GM13976 (cell line): ENCODE data around the gene SRP68.
"Not testable (repeated sequence)": the region's sequence is repeated elsewhere in the genome, so short reads cannot be mapped to it uniquely, and the experiment has no call there.

Source experiments
- DNase-seq: peaks from one replicate; pipeline ENCODE4 v3.0.0; 2012; ENCODE audit warnings: low spot score
- CTCF ChIP-seq: IDR thresholded peaks from 2 replicates; pipeline ENCODE4 v1.5.1; 2012; ENCODE audit warnings: borderline replicate concordance, mild to moderate bottlenecking; ENCODE audit not compliant: insufficient read depth; ENCODE audit errors: extremely low read depth, missing control alignments, control extremely low read depth
- in situ Hi-C: fragments of 300-500 bp; cut with MboI; formaldehyde crosslinking; loops from one replicate; pipeline ENCODE4 v1.12.0; 2022; ENCODE audit warnings: low sequenced_read_pairs, mixed read lengths, inconsistent platforms; ENCODE audit not compliant: unreplicated experiment

The SRP68 gene

GRCh38 chr17:76079956-76080767 lies 7.8 kb upstream of the SRP68 start:
- no peak for TF ChIP-seq CTCF
- in situ Hi-C loops, result no loop called here
- peak; percentile 47 for DNase-seq

GRCh38 chr17:76079535-76079955 lies 7.2 kb upstream of the SRP68 start:
- DNase-seq, result no peak
- TF ChIP-seq CTCF, result no peak
- in situ Hi-C loops, result no loop called here

GRCh38 chr17:76078860-76079534 lies 6.7 kb upstream of the SRP68 start, which contains the start of gene ZACN:
Gene ZACN, plus strand, starts transcription at chr17:76079182. Its CDS starts 83 bp downstream, at chr17:76079265.
- DNase-seq, result peak; percentile 41
- no peak for TF ChIP-seq CTCF
- in situ Hi-C loops, result no loop called here

- DNase-seq, in situ Hi-C loops: not testable (repeated sequence)
Measured at GRCh38 chr17:76078370-76078769, 6.1 kb upstream of the SRP68 start.

- peak; percentile 32 for DNase-seq
- no peak for TF ChIP-seq CTCF
- in situ Hi-C loops, result no loop called here
Measured at GRCh38 chr17:76077584-76078110, 5.3 kb upstream of the SRP68 start.

- no peak for TF ChIP-seq CTCF
- in situ Hi-C loops, result no loop called here
- DNase-seq, result peak; percentile 49
Measured at GRCh38 chr17:76076765-76077583, 4.7 kb upstream of the SRP68 start.
